Activated CD4-positive, alpha-beta T cell treated with anti-CD3 and anti-CD28 coated beads, Interleukin-10, Interleukin-2, amounts not matched to agents 100 ng/mL and 50 ng/mL, durations not matched to agents 16 hours and 8 hours (primary cell): ENCODE measurements around the gene GRAP2.
"Not testable (repeated sequence)": the region's sequence is repeated elsewhere in the genome, so short reads cannot be mapped to it uniquely, and the experiment has no call there.

ENCODE experiments used
- DNase-seq: peaks from one replicate; pipeline ENCODE4 v3.0.0-alpha.2; 2020

Gene GRAP2

DNA sequence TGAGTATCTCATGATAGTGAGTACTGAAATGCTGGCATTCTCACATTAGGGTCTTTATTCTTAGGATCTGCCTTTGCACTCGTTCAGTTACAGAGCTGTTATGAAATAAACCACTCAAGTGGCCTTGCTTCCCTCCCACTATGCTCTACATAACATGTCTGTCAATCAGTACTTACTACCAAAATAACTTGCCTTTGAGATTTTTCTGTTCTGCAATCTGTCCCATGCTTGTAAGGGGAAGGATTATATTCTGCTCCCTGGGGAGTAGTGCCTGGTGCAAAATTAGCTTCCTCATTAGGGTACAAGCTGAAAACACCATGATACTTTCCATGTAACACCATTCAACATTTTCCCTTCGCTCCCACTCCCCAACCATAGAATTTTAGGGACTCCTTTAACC lies 1.9 kb upstream of the GRAP2 start:
- no peak for DNase-seq

DNA sequence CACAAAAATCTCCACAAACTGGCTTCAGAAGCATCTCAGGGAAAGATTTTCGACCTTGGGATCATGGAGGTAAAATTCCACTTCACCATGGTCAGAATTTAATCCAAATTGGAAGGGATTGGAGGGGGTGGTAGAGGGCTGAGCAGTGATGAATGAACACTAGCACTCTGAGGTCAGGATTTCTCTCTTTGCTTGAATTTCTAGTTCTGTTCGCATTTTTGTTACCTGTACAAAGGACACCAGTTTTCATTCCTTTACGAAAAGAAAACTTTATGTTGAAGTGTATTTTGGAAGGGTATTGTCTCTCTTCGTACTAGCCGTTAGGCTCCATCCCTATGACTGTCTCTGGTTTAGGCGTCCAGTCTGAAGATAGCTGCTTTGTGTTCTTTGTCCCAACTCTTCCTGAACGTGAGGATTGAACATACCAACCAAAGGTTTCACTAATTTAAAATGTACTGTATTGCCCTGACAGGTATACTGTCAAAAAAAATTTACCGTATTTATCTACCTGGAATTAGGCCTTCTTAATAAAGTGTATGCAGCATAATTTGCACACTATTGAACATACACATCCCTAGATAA lies 772 bp downstream of the GRAP2 start:
- DNase-seq, result no peak

DNA sequence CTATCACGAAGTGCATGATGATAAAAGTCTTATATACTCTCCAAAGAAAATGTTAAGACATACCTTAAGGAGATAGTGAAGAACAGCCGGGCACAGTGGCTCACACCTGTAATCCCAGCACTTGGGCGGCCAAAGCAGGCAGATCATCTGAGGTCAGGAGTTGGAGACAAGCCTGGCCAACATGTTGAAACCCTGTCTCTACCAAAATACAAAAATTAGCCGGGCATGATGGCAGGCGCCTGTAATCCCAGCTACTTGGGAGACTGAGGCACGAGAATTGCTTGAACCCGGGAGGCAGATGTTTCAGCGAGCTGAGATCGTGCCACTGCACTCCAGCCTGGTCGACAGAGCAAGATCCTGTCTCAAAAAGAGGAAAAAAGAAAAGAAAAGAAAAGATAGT lies 3.1 kb downstream of the GRAP2 start:
- not testable (repeated sequence) for DNase-seq

DNA sequence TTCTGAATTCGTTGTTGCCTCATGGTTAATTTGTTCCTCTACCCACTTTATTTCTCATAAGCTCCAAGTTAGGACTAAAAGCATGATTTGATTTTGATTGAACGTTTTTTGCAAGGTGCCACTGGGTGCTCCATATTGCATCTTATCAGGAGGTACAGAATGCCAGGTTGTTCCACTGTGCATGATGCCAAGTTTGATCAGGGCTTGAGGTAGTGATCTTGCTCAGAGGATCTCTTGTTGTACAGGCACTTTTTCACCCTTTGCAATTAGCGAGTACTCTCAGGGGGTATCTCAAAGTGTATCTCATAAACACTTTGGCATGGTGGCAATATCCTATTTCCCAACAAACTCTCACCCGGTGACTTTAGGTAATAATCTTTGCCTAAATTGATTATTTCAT lies 4.0 kb downstream of the GRAP2 start:
- DNase-seq, result peak; percentile 65

DNA sequence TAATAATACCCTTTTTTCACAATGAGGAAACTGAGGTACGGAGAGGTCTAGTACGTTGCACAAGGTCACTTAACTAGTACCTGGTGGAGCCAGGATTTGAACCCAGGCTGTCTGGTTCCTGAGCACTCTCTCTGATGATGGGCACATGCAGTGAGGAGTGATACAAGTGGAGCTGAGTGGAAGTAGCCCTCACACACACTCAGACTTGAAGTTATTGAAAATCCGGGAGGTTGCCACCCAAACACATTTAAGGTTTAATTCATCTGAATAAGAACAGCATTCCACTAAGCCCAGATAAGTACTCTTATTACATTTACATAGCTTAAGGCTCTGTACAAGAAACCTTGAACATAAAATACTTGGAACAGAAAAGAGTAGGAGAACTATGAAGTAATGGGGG lies 4.8 kb downstream of the GRAP2 start:
- DNase-seq, result peak; percentile 64

DNA sequence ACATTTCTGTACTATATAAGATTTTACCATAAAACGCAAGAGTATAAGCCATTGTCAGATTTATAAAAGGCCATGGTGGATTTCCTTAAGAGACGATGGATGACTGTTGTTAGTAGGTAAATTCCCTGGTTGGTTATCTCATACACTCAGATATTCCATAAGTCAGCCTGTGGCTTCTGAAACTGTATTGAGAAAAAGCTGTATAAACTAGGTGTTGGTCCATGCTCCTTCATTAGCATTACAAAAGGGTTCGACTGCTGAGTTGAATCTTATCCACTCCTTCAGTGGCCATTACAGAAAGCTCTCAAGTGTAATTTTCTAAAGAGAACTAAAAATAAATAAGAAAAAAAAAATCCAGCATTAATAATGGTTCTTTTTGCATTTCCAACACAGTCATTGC lies 5.3 kb downstream of the GRAP2 start:
- no peak for DNase-seq

DNA sequence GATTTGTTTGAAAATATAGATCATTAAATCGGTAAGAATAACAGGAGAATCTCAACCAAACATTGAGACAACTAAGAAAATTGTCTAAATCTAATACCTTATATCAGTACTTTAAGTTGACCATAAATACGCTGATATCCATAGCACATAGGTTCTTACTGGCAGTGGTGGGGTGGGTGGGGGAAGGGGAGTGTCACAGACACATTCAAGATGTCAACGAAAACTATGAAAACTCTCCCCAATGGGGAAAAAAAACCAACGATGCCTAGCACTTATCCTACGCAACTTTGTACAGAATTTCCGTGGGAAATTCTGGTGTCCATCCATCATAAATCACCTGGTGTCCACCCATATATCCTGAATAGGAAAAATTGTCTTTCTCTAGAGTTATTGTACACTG lies 6.2 kb downstream of the GRAP2 start:
- no peak for DNase-seq

DNA sequence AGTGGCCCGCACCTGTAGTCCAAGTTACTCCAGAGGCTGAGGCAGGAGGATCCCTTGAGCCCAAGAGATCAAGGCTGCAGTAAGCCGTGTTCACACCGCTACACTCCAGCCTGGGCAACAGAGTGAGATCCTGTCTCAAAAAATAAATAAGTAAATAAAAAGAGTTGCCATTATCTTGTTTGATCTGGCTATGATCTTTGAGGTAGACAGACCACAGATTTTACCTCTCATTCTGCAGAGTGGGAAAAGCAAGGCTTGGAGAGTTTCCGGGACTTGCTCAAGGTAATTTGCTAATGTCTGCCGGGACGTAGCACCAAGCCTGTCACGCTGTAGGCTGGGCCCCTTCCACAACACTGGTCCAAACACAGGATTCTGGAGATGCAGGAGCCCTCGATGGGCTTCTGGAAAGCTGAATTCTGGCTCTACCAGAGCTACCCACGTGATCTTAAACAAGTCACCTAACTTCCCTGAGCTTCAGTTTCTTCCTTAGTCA lies 6.8 kb downstream of the GRAP2 start:
- DNase-seq, result no peak

DNA sequence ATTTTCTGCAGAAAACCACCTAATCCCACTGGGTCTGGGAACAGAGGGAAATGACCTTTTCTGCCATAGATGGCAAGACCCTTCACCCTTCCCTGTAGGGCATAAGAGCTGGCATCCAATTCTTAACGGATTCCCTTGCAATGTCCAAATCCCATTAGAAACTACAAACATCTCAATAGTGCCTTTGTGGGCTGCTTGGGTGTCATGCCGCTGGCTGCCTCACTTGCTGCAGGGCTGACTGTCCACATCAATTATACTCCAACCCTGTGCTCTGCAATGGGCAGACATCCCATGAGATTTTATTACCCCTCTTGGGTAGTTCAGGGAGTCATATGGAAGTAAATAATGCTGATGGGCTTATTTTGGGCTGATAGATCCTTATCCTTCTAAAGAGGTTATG lies 7.3 kb downstream of the GRAP2 start:
- DNase-seq, result no peak

DNA sequence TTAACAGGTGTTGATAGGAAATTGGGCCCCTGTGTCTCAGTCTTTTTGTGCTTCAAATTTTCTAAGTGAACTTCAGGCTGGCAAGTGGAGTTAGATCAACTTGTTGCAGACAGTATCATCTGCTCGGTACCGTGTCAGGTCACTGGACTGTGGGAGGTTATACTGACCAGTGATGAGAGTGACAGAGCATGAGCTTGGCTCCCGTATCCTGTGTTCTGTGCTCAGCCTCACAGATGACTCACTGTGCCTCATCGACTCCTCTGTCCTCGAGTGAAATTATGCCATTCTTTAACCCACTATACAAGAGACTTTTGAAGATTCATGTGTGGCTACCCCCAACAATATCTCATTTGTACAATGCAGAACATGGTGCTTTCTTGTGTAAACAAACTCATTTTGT lies 7.9 kb downstream of the GRAP2 start:
- peak; percentile 75 for DNase-seq

DNA sequence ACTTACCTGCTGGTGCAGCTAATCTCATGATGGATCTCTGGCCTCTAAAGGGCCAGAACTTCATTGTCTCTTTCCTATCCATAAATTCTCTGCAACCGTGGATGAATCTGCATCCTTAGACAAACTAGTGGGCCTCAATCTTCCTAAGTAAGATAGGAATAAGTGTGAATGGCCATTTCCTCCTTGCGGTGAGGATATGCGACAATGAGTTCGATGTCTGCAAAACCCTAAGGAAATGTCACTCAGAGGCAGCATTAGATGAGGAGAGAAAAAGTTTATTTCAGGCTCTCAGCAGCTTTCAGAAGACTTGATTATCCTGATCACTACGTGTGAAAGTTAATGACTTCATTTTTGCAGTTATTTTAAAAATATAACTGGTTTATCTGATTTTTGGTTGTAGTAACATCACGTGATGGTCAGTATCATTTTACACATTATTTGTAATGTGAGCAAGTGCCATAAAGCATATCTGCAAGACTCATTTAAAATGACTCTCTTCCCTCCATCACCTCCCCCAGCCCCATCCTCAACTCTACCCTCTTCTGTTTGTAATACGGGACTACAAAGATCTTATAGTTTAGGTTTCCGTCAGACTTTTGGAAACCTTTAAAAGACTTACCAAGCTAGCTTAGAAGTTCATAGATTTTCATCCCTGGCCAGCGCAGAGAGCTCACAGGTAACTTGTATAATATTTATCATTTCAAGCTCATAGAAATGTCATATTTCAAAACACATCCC lies 10.2 kb downstream of the GRAP2 start:
- no peak for DNase-seq

DNA sequence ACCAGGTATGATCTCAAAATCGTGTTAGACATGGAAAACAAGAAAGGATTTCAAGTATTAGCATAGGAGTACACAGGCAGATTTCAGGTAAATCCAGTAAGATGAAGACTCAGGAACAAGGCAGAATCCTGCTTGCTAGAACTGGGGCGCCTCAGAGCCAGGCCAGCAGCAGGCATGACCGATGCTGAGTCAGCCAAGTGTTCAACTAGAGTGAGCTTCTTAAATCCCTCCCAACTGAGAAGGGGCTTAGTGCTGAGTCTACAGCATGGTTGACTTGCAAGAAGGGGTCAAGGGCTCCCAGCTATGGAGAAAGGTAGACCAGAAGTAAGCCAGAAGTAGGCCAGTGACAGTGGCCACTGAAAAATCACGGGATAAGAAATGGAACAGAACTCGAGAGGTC lies 12.4 kb downstream of the GRAP2 start:
- no peak for DNase-seq

DNA sequence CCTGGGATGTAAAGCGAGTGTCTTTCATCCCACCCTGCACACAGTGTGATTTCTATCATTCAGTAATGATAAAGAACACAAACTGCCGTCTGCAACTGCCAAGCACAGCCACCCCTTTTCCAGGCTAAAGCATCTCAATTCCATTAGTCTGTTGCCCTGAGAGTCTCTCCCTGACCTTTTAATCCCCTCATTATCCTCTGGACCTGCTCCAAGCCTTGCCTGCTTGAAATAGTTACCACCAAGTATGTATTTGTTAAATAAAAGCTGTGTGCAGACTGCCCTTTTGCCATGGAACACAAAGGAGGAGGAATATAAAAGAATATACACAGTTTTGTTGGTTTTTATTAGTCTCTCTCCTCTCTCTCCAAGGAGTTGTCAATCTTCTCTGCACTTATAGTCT lies 13.0 kb downstream of the GRAP2 start:
- DNase-seq, result no peak

DNA sequence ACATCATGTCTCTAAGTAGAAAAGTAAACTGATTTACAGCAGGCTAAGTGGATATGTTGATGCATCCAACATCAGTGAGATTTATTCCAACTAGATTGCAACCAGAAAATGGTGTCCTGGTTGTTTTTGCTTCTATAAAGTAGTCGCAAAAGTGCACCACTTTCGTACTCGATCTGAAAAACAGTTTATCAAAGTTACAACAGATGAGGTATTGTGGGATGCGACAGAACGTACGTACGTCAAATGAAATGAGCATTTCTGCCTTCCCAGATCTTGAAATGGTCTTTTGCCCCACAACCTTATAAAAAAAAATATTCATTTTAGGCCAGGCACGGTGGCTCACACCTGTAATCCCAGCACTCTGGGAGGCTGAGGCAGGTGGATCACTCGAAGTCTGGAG lies 13.7 kb downstream of the GRAP2 start:
- DNase-seq, result no peak

DNA sequence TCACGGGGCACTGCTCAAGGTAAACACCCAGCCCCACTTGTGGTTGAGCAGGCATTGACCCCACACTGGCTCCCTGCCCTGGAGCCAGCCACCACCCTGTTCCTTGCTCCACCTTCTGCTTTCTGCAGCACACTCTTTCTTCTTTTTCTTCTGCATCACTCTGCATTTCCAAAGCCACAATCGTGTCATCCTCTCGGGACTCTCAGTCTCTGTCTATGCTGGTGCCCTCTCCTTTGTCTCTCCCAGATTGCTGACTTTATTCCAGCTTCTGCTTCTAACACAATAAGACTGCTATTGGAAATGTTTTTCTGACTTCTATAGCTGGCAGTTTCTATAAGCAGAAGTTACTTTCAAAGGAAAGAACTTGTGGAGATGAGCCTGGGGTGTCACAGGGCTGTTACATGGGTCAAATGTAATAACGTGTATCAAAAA lies 14.4 kb downstream of the GRAP2 start:
- no peak for DNase-seq

DNA sequence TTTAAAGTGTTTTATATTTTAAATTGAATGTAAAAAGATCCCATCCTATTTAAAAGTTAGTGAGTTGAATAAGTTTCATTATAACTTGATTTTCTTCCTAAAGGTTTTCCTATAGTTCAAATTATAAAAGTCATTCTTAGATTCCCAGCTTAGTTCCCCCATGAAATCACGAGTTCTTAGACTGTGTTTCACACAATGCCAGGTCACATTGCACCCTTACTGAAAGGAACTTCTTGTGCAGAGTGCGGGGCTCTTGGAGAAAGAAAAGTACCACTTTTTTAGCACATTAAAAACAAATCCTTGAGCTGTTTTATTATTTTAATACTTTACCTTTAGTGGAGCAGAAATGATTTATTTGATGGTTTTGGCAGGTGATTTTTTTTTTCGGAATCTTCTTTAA lies 15.6 kb downstream of the GRAP2 start:
- DNase-seq, result no peak

DNA sequence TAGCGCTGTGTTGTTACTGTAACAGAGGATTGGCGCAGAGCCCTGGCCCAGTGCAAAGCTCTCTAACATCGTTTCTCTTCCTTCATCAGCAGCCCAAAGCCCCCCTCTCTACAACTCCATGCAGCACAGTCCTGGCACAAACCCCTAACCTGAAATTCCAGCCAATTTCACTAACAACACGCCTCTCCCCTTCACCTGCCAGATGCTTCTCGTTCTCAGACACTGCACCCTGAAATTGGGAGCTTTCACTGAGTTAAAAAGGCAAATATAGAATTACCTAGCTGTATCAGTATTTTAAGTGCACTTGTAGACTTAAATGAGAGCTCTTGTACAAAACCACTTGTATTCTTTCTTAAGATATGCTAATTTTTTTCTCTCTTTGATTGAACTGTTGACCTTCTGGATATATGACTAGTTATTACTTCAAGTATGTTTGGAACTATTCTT lies 16.3 kb downstream of the GRAP2 start:
- no peak for DNase-seq

DNA sequence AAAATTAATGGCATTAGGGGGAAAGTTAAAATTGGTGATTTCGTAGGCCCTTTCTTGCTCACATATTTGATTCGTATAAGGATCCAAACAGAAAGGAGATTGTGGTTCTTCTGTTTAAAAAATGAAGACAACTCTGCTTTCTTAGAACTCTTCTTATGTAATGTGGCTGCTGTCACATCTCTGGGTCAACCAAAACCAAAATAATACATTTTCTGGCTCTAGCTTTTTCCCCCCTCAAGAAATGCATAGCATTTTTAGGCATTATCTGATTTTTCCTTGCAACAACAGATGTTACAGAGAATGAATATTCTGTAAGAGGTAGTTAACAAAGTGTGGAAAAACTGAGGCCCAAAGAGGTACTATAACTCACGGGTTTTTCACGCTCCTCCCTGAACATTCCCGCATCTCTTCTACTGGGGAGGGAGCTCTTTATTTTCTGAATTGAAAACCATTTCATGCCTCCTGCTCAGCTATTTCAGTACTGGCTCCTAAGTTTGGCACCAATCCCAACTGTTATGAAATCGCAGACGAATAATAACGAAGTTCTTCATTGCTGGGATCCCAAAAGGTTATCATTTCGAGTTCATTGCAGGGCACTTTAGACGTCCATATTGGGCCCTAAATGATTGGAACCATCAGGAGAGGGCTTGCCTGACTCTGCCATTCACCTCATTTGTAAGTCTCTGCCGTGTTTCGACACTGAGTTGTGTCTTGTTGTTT lies 17.1 kb downstream of the GRAP2 start:
- DNase-seq, result no peak

DNA sequence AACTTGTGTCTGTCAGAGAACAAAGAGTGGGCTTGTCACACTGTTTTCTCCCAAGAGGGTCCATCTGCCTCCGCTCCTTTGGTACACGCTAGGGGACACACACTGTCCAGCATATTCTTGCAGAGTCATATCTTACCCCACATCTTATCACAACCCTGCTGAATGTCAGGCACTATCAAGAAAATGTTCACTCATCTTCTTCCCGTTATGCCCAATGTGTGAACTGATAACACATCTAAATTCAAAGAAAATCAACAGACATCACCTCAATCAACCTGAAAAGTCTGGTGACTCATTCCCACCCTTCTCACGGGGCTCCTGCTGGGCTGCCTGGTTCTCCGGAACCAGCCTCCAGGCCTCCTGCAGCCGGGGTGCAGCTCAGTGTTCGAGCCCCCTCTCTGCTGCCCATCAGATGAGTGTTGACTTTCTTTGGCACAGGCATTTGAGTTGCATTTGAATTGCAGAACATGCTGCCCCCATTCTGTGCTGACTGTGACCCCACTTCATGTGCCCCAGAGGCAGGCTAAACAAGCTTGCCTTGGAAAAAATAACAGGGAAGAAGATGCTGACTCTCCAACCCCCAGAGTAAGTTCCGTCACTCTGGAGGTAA lies 19.4 kb downstream of the GRAP2 start:
- peak; percentile 93 for DNase-seq

DNA sequence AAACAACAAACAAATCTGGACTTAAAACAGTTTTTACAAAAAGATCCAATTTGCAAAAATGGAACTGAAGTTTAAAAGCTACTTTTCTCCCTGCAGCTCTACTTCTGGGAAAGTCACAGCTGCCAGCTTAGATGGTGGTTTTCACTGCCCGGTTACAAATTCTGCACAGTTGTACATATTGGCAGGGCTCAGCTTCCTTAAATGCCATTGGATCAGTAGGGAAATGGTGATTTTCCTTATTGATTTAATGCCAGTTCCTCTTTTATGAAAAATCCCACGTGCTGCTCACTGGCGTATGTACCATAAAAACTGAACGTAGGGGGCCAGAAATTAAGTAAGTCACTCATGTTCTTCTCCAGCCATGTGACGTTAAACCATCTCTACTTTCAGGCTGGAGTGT lies 22.8 kb downstream of the GRAP2 start:
- no peak for DNase-seq

DNA sequence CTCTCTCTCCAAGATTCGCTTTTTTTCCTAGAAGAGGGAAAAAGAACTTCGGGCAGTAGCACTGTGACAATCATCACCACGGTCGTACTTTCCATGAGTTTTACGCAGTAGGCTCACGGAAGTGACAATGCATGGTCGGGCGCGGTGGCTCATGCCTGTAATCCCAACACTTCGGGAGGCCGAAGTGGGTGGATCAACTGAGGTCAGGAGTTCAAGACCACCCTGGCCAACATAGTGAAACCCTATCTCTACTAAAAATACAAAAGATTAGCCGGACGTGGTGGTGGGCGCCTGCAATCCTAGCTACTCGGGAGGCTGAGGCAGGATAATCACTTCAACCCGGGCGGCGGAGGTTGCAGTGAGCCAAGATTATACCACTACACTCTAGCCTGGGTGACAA lies 23.4 kb downstream of the GRAP2 start:
- DNase-seq, result no peak

DNA sequence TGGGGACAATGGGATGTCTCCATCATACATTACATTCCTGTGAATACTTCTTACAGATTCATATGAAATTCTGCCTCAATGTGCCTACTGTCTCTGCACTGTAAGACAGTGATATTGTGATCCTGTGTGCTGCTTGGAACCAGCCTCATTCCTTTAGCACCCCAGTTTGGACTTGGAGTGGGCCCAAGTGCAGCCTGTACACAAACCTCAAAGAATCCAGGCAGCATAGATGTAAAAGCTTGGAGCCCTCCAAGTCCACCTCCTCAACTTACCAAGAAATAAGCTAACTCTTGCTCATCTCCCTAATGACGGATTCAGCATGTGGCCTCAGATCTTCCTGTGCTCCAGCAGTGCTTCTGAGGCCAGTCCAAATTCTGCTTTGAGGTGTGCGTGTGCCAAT lies 24.4 kb downstream of the GRAP2 start:
- DNase-seq, result no peak

DNA sequence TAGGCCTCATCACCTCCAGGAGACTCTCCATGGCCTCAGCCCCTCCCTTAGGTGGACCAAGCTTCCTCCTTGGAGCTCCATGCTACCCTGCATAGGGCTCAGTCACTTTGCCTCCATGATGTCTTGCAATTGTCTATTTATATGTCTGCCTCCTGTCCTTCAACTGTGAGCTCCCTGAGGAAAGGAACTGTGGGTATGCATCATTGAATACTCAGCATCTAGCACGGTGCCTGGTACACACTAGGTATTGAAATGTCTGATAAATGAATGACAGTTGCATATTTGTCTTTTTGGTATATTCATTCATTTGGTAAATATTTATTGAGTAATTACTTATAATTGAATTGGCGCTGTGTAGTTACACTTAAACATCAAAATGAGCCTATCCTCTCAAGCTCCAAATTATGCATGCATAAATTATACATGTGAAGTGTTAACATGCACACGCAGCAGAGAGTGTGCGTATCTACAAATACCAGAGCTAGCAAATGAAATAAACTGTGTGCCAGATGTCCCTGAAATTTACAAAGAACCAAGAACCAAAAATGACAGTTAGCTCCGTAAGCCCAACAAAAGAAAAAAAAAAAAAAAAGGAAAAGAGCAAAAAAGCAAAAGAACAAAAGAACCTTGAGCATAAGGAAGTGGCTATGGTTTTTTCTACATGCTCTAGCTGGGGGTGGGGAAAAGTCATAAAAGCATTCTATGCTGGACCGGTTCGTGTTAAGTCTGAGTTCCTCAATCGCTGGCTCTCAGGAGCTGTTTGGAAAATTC lies 25.2 kb downstream of the GRAP2 start:
- no peak for DNase-seq
